Adrenal gland (tissue), 12 donors: ENCODE measurements around the gene IMMP2L. TPM values are rescaled to one million over a fixed set of nuclear protein-coding genes. Genes with fewer than 3 reads are reported as not detected.

Experiments used
- DNase-seq, 7 donors: peaks; one replicate each; pipeline ENCODE4 v3.0.0-alpha.2; 2019 to 2020
- H3K27ac ChIP-seq, 5 donors: fragments of 200-600 bp; sonication (generic) in 4 of 5; 1 replicate in 3 of 5; 2 replicates in 2 of 5; pipeline versions ENCODE4 v1.5.1 to v1.8.0; 2016 to 2020; ENCODE audit warnings: mild to moderate bottlenecking in 1 of 5
- H3K27me3 ChIP-seq: fragments of 200-600 bp; 2 replicates; pipeline ENCODE4 v1.8.0; 2021
- H3K36me3 ChIP-seq, 2 donors: fragments of 200-600 bp; replicated peaks in 1 of 2; 1 replicate in 1 of 2; 2 replicates in 1 of 2; pipeline versions ENCODE4 v1.5.1 to v1.8.0; 2018 to 2022
- H3K4me1 ChIP-seq, 2 donors: fragments of 200-600 bp; replicated peaks in 1 of 2; 1 replicate in 1 of 2; 2 replicates in 1 of 2; pipeline versions ENCODE4 v1.5.1 to v1.8.0; 2018 to 2021
- H3K4me3 ChIP-seq, 4 donors: fragments of 200-600 bp; sonication (generic) in 3 of 4; one replicate each; pipeline ENCODE4 v1.5.1; 2016 to 2018
- H3K9me3 ChIP-seq, 3 donors: fragments of 200-600 bp; sonication (generic) in 1 of 3; replicated peaks in 1 of 3; 1 replicate in 2 of 3; 2 replicates in 1 of 3; pipeline versions ENCODE4 v1.5.1 to v1.8.0; 2016 to 2021
- POLR2A ChIP-seq, 2 donors: fragments of 450-650 bp; IDR thresholded peaks; one replicate each; pipeline ENCODE4 v1.6.1; 2017; ENCODE audit warnings: antibody characterized with exemption in 2 of 2, mild to moderate bottlenecking in 2 of 2, moderate library complexity in 1 of 2
- WGBS, 4 donors: extraction: QIAGEN DNeasy Blood & Tissue Kit in 2 of 4; methylation state at CpG; one replicate each; pipeline versions ENCODE4 v1.1.5 to v1.1.7; 2013 to 2017; 5-methylcytosine and 5-hydroxymethylcytosine counted together
- intact Hi-C, 2 donors: fragments of 100-400 bp; cut with DNase I; formaldehyde crosslinking; loops; one replicate each; pipeline versions ENCODE4 v1.14.1 to v1.15.0; 2022 to 2023
- polyA plus RNA-seq, 3 donors: library from polyadenylated mRNA; stranded (reverse); fragments of 200-250 nt in 2 of 3; fragments of 350-450 nt in 1 of 3; fragmentation: Illumina TruSeq in 1 of 3; extraction: RNeasy Lipid Tissue Mini Kit (QIAGEN cat#74804) in 1 of 3; gene quantifications; one replicate each; pipeline ENCODE4 v1.2.3, GENCODE V29; 2013 to 2014
- total RNA-seq, 9 donors: library from RNA; depleted of rRNA in 4 of 9; stranded (reverse); fragments of >200 nt in 4 of 9; fragments of 120-200 nt in 1 of 9; fragmentation: NEBNext Ultra II Directional in 1 of 9; extraction: Animal tissue kit (Norgen Biotek cat#: 25700) in 1 of 9; gene quantifications; one replicate each; pipeline versions ENCODE4 v1.1.0 to v1.2.4, GENCODE V29; 2013 to 2023
- TF ChIP-seq, protein P1 (sequence below), 6 experiments: fragments of 450-650 bp in 4 of 6; fragments of 200-600 bp in 2 of 6; sonication (generic) in 1 of 6; IDR thresholded peaks; 1 replicate in 5 of 6; 2 replicates in 1 of 6; pipeline versions ENCODE4 v1.5.1 to v1.8.0; 2016 to 2021; ENCODE audit warnings: antibody characterized with exemption in 6 of 6, mild to moderate bottlenecking in 2 of 6, moderate library complexity in 1 of 6
- donor health status: healthy with polysubstance abuse.
- donor health status: Bipolar disorder and iron deficiency.
- donor health status: DM: yes; HTN: yes; CAD: no.
- donor health status: DM: no; HTN: no; CAD: no.
- donor health status: DM: no; HTN: no; CAD: no.
- donor health status: DM: yes; HTN: yes; CAD: no.

Gene IMMP2L
- total and polyA plus RNA-seq, 12 donors = 13.4 to 34.1 (median 25.3) TPM

DNA sequence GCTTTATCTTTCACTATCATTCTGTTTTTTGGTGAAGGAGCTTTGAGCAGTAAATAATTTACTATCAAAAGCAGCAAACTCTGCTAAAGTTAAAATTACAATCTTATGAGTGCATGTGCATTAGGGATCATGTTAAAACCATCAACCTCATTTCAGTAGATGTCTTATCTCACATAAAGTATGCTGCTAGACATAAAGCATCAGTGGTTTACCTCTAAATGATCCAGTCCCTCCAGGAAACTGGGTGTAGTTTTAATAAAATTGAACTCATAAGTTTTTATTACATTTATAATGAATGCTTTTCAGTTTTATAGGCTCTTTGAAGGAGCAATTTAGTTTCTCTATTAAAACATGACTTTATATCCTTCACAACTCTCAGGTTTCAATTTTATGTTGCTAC lies 362.6 kb downstream of the IMMP2L start:
- no peaks in the 10 kb centered on the region for H3K4me1 ChIP-seq
- no peaks in the 10 kb centered on the region for H3K36me3 ChIP-seq
- no peak overlapping the region for H3K27ac ChIP-seq
- no peaks in the 10 kb centered on the region for H3K9me3 ChIP-seq
- DNase-seq = no peak
- TF ChIP-seq, protein P1, sequence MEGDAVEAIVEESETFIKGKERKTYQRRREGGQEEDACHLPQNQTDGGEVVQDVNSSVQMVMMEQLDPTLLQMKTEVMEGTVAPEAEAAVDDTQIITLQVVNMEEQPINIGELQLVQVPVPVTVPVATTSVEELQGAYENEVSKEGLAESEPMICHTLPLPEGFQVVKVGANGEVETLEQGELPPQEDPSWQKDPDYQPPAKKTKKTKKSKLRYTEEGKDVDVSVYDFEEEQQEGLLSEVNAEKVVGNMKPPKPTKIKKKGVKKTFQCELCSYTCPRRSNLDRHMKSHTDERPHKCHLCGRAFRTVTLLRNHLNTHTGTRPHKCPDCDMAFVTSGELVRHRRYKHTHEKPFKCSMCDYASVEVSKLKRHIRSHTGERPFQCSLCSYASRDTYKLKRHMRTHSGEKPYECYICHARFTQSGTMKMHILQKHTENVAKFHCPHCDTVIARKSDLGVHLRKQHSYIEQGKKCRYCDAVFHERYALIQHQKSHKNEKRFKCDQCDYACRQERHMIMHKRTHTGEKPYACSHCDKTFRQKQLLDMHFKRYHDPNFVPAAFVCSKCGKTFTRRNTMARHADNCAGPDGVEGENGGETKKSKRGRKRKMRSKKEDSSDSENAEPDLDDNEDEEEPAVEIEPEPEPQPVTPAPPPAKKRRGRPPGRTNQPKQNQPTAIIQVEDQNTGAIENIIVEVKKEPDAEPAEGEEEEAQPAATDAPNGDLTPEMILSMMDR (IDR thresholded peaks at IDR 0.05) = no peak
- TF ChIP-seq POLR2A (IDR thresholded peaks at IDR 0.05) = no peak
- intact Hi-C loops = no loop called here
- no peak overlapping the region for H3K4me3 ChIP-seq
- H3K27me3 ChIP-seq = no peaks in the 10 kb centered on the region

DNA sequence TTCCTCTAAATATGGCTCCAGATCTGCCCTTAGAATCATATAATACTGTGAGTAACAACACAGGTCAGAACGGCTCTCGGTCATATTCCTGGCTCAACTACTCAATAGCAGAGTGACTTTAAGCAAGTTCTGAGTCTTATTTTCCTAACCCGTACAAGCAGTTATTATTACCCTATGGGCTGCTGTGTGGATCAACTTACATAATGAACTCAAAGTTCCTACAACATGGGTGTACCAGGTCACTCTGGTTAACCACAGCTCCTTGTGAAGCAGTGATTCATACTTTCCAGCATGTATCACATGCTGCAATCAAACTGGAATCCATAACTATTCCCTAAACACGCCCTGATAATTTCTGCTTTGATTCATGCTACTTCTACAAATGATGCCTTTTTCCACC lies 364.0 kb downstream of the IMMP2L start:
- Histone ChIP-seq H3K27ac (no peak overlapping the region), H3K4me3 (no peak overlapping the region), H3K27me3 (no peaks in the 10 kb centered on the region), H3K9me3 (no peaks in the 10 kb centered on the region), H3K36me3 (no peaks in the 10 kb centered on the region), H3K4me1 (no peaks in the 10 kb centered on the region)
- intact Hi-C loops = no loop called here
- TF ChIP-seq POLR2A (IDR thresholded peaks at IDR 0.05) = no peak
- TF ChIP-seq, protein P1 (IDR thresholded peaks at IDR 0.05) = no peak
- WGBS, 4 donors = 91 to 95% (median 94%) methylated on average over 4 of the region's 4 CpGs
- no peak for DNase-seq

GRCh38 chr7:111196655-111197054 lies 365.6 kb downstream of the IMMP2L start:
- TF ChIP-seq, protein P1 (IDR thresholded peaks at IDR 0.05) = no peak

GRCh38 chr7:111192614-111193413 lies 369.5 kb downstream of the IMMP2L start:
- 86 to 91% (median 91%) methylated on average over 3 of the region's 3 CpGs for WGBS, 4 donors
- DNase-seq = no peak
- H3K27ac ChIP-seq = no peak overlapping the region
- no peak overlapping the region for H3K4me3 ChIP-seq
- no peaks in the 10 kb centered on the region for H3K9me3 ChIP-seq
- intact Hi-C loops = no loop called here
- H3K36me3 ChIP-seq = no peaks in the 10 kb centered on the region
- H3K4me1 ChIP-seq = peaks cover 0 to 7% of the 10 kb centered on the region in 2 donors
- no peaks in the 10 kb centered on the region for H3K27me3 ChIP-seq
- no peak for TF ChIP-seq POLR2A (IDR thresholded peaks at IDR 0.05)
- TF ChIP-seq, protein P1 (IDR thresholded peaks at IDR 0.05) = no peak

More at GRCh38 chr7:111196655-111197054, 365.6 kb downstream of the IMMP2L start:
- DNase-seq = no peak
- no peaks in the 10 kb centered on the region for H3K36me3 ChIP-seq
- H3K27ac ChIP-seq = no peak overlapping the region
- WGBS, 4 donors = 94 to 98% (median 96%) methylated on average over 8 of the region's 8 CpGs
- H3K4me1 ChIP-seq = no peaks in the 10 kb centered on the region
- no peak overlapping the region for H3K4me3 ChIP-seq
- no peaks in the 10 kb centered on the region for H3K9me3 ChIP-seq
- intact Hi-C loops = no loop called here
- no peaks in the 10 kb centered on the region for H3K27me3 ChIP-seq
